Epithelial cell of esophagus (primary cell): ENCODE measurements around the gene AKR1E2.

Experiments used
- DNase-seq: peaks from one replicate; pipeline ENCODE4 v3.0.0; 2010; ENCODE audit warnings: low read depth
- H3K4me3 ChIP-seq: 2 replicates; pipeline ENCODE4 v1.5.1; 2011; ENCODE audit warnings: mild to moderate bottlenecking, low read length, control low read depth
- CTCF ChIP-seq: IDR thresholded peaks from 2 replicates; pipeline ENCODE4 v1.5.1; 2011; ENCODE audit warnings: low read depth, mild to moderate bottlenecking, low read length, control low read depth, inconsistent platforms; ENCODE audit not compliant: insufficient read depth; ENCODE audit errors: missing control alignments

Gene AKR1E2

GRCh38 chr10:4885162-4885561 lies 59.2 kb downstream of the AKR1E2 start:
- no peak for TF ChIP-seq CTCF
- no peak overlapping the region for H3K4me3 ChIP-seq
- DNase-seq: no peak

GRCh38 chr10:4887501-4887900 lies 61.5 kb downstream of the AKR1E2 start:
- H3K4me3 ChIP-seq: no peak overlapping the region
- no peak for DNase-seq
- no peak for TF ChIP-seq CTCF

- no peak for TF ChIP-seq CTCF
- DNase-seq: no peak
- H3K4me3 ChIP-seq: no peak overlapping the region
Measured at GRCh38 chr10:4888236-4888635, 62.2 kb downstream of the AKR1E2 start.

- DNase-seq: no peak
- no peak for TF ChIP-seq CTCF
- no peak overlapping the region for H3K4me3 ChIP-seq
Measured at GRCh38 chr10:4889959-4890358, 64.0 kb downstream of the AKR1E2 start.

GRCh38 chr10:4892681-4893080 lies 66.7 kb downstream of the AKR1E2 start:
- no peak for TF ChIP-seq CTCF
- no peak overlapping the region for H3K4me3 ChIP-seq
- no peak for DNase-seq

GRCh38 chr10:4894335-4894734 lies 68.3 kb downstream of the AKR1E2 start:
- no peak for TF ChIP-seq CTCF
- no peak overlapping the region for H3K4me3 ChIP-seq
- DNase-seq: no peak
